Keratinocyte (primary cell): Measurements from ENCODE around the gene C2CD4A. TPM values are rescaled to one million over a fixed set of nuclear protein-coding genes. Genes with fewer than 3 reads are reported as not detected.

Experiments
- DNase-seq: peaks from one replicate; pipeline ENCODE4 v3.0.0-alpha.2; 2011; ENCODE audit warnings: low read depth, missing footprints, low spot score
- FAIRE-seq: peaks from 2 replicates; lab custom pipeline; 2011; peaks lifted over from hg19 to GRCh38; lab: Jason Lieb, UNC
- H2AFZ ChIP-seq: 2 replicates; pipeline ENCODE4 v1.6.0; 2012; ENCODE audit warnings: low read length, control low read depth, inconsistent platforms; ENCODE audit not compliant: control insufficient read depth
- H3K27ac ChIP-seq: 2 replicates; pipeline ENCODE4 v1.5.1; 2011; ENCODE audit warnings: low read length; ENCODE audit not compliant: control insufficient read depth, insufficient read depth
- H3K27me3 ChIP-seq: 3 replicates; pipeline ENCODE4 v1.6.0; 2011; ENCODE audit warnings: low read length; ENCODE audit not compliant: control insufficient read depth, insufficient read depth; ENCODE audit errors: extremely low read depth
- H3K36me3 ChIP-seq, 2 experiments: 2 replicates in 1 of 2; 3 replicates in 1 of 2; pipeline ENCODE4 v1.5.1; 2011; ENCODE audit warnings: low read length in 2 of 2, mild to moderate bottlenecking in 1 of 2; ENCODE audit not compliant: control insufficient read depth in 2 of 2, insufficient read depth in 2 of 2; ENCODE audit errors: extremely low read depth in 1 of 2
- H3K4me1 ChIP-seq: 3 replicates; pipeline ENCODE4 v1.5.1; 2011; ENCODE audit warnings: low read length; ENCODE audit not compliant: control insufficient read depth, insufficient read depth; ENCODE audit errors: extremely low read depth
- H3K4me2 ChIP-seq: 3 replicates; pipeline ENCODE4 v1.6.0; 2011; ENCODE audit warnings: low read depth, low read length; ENCODE audit not compliant: control insufficient read depth, insufficient read depth; ENCODE audit errors: extremely low read depth
- H3K4me3 ChIP-seq, 3 experiments: fragments of 200-600 bp in 1 of 3; sonication (generic) in 1 of 3; 2 replicates in 2 of 3; 3 replicates in 1 of 3; pipeline ENCODE4 v1.5.1; 2011 to 2016; ENCODE audit warnings: low read length in 3 of 3, mild to moderate bottlenecking in 3 of 3, control low read depth in 2 of 3, inconsistent platforms in 1 of 3, low read depth in 1 of 3, mixed read lengths in 1 of 3, mixed run types in 1 of 3, moderate library complexity in 1 of 3; ENCODE audit not compliant: control insufficient read depth in 2 of 3, insufficient read depth in 2 of 3; ENCODE audit errors: extremely low read depth in 1 of 3
- H3K79me2 ChIP-seq: 2 replicates; pipeline ENCODE4 v1.6.0; 2012; ENCODE audit warnings: low read length; ENCODE audit not compliant: control insufficient read depth, insufficient read depth
- H3K9ac ChIP-seq: 3 replicates; pipeline ENCODE4 v1.6.0; 2011; ENCODE audit warnings: low read length; ENCODE audit not compliant: control insufficient read depth, insufficient read depth; ENCODE audit errors: extremely low read depth
- H3K9me1 ChIP-seq: 3 replicates; pipeline ENCODE4 v1.6.0; 2011; ENCODE audit warnings: low read length; ENCODE audit not compliant: control insufficient read depth, insufficient read depth; ENCODE audit errors: extremely low read depth
- H3K9me3 ChIP-seq: 2 replicates; pipeline ENCODE4 v1.5.1; 2012; ENCODE audit warnings: low read depth, low read length; ENCODE audit not compliant: control insufficient read depth
- H4K20me1 ChIP-seq: 3 replicates; pipeline ENCODE4 v1.6.0; 2011; ENCODE audit warnings: low read length; ENCODE audit not compliant: control insufficient read depth, insufficient read depth; ENCODE audit errors: extremely low read depth
- EZH2 ChIP-seq: IDR thresholded peaks from one replicate; pipeline ENCODE4 v1.6.1; 2012; ENCODE audit warnings: inconsistent platforms, mild to moderate bottlenecking, low read length, moderate library complexity
- dilution Hi-C: fragments of 300-500 bp; cut with MboI; formaldehyde crosslinking; loops from one replicate; pipeline ENCODE4 v1.7.0; 2020; ENCODE audit warnings: low sequenced_read_pairs; ENCODE audit not compliant: extremely low pct_ligation_motif_present
- polyA plus RNA-seq, 5 experiments: library from polyadenylated mRNA; depleted of rRNA in 3 of 5; stranded (reverse) in 3 of 5; stranded (forward) in 1 of 5; unstranded in 1 of 5; fragments of >200 nt; gene quantifications; 1 replicate in 1 of 5; 2 replicates in 3 of 5; 3 replicates in 1 of 5; pipeline versions ENCODE4 v1.2.1 to v1.2.3, GENCODE V29; 2011 to 2012; ENCODE audit warnings: missing spikeins in 2 of 5, low read depth in 1 of 5, low replicate concordance in 1 of 5
- TF ChIP-seq, protein P1 (sequence below), 3 experiments: IDR thresholded peaks in 1 of 3; conservative IDR thresholded peaks in 1 of 3; optimal IDR thresholded peaks in 1 of 3; 2 replicates in 2 of 3; 3 replicates in 1 of 3; pipeline versions ENCODE3 to v1.5.1; 2011; ENCODE audit warnings: low read length in 3 of 3, mild to moderate bottlenecking in 3 of 3, moderate library complexity in 2 of 3, control low read depth in 1 of 3, inconsistent platforms in 1 of 3; ENCODE audit not compliant: insufficient read depth in 2 of 3; ENCODE audit errors: extremely low read depth in 1 of 3

C2CD4A gene
- polyA plus RNA-seq, 1 donor (not counting 4 experiments of a cell fraction or from before 2014, with no cell fraction given) = not detected

DNA sequence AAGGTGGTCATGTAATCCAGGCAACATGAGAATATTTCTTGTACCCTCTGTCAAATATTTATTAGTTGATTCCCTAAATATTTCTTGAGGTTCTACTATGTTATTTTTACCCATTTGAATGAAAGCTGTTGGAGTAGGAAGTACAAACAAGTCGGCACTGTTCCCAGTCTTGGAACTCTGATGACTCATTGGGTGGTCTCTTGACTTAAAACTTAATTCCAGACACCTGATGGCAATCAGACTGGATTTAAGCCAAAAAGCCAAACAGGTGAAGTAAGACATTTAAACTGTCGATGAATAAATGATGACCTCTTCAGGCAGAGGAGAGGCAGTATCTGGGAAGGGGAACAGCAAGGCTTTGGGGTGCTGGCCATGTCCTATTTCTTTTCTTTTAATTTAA lies 22.8 kb downstream of the C2CD4A start:
- Histone ChIP-seq H3K79me2 (no peaks in the 10 kb centered on the region), H3K4me1 (no peaks in the 10 kb centered on the region), H3K36me3 (no peaks in the 10 kb centered on the region), H4K20me1 (no peaks in the 10 kb centered on the region), H3K9me1 (no peaks in the 10 kb centered on the region), H3K27ac (no peak overlapping the region), H3K9me3 (no peaks in the 10 kb centered on the region), H3K4me2 (no peak overlapping the region), H3K4me3 (no peak overlapping the region), H3K27me3 (no peaks in the 10 kb centered on the region), H3K9ac (no peak overlapping the region), H2AFZ (no peak overlapping the region)
- TF ChIP-seq, protein P1, sequence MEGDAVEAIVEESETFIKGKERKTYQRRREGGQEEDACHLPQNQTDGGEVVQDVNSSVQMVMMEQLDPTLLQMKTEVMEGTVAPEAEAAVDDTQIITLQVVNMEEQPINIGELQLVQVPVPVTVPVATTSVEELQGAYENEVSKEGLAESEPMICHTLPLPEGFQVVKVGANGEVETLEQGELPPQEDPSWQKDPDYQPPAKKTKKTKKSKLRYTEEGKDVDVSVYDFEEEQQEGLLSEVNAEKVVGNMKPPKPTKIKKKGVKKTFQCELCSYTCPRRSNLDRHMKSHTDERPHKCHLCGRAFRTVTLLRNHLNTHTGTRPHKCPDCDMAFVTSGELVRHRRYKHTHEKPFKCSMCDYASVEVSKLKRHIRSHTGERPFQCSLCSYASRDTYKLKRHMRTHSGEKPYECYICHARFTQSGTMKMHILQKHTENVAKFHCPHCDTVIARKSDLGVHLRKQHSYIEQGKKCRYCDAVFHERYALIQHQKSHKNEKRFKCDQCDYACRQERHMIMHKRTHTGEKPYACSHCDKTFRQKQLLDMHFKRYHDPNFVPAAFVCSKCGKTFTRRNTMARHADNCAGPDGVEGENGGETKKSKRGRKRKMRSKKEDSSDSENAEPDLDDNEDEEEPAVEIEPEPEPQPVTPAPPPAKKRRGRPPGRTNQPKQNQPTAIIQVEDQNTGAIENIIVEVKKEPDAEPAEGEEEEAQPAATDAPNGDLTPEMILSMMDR (optimal IDR thresholded peaks at IDR 0.05 in 1 of 3, IDR thresholded peaks at IDR 0.05 in 1 of 3, conservative IDR thresholded peaks at IDR 0.05 in 1 of 3; ENCODE audit: extremely low read depth in 1 of 3, insufficient read depth in 2 of 3, low read length in 3 of 3) = no peak
- TF ChIP-seq EZH2 = no peak
- FAIRE-seq = no peak
- dilution Hi-C loops = no loop called here
- no peak for DNase-seq

DNA sequence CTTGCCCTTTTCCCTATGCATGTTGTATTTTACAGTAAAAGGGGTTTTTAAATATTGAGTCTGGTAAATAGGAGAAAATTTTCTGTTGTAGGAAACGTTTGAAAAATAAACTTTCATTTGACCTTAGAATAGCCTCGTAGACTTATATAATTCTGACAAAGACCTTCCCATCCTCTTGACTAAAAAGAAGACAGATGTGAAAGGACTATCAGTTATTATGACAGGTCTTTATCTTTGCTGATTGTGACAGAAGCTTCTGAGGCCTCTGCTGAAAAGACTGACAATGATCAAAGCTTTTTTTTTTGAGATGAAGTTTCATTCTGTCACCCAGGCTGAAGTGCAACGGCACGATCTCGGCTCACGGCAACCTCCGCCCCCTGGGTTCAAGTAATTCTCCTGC lies 24.2 kb downstream of the C2CD4A start:
- TF ChIP-seq EZH2 = no peak
- TF ChIP-seq, protein P1 (optimal IDR thresholded peaks at IDR 0.05 in 1 of 3, IDR thresholded peaks at IDR 0.05 in 1 of 3, conservative IDR thresholded peaks at IDR 0.05 in 1 of 3; ENCODE audit: extremely low read depth in 1 of 3, insufficient read depth in 2 of 3, low read length in 3 of 3) = no peak
- H3K27me3 ChIP-seq = no peaks in the 10 kb centered on the region
- H3K9me3 ChIP-seq = no peaks in the 10 kb centered on the region
- no peak overlapping the region for H2AFZ ChIP-seq
- DNase-seq (no peak), FAIRE-seq (no peak)
- no peaks in the 10 kb centered on the region for H3K36me3 ChIP-seq
- no peaks in the 10 kb centered on the region for H3K79me2 ChIP-seq
- no peak overlapping the region for H3K9ac ChIP-seq
- no peak overlapping the region for H3K27ac ChIP-seq
- H3K4me3 ChIP-seq = no peak overlapping the region
- no peaks in the 10 kb centered on the region for H4K20me1 ChIP-seq
- dilution Hi-C loops = no loop called here
- H3K4me1 ChIP-seq = no peaks in the 10 kb centered on the region
- H3K4me2 ChIP-seq = no peak overlapping the region
- no peaks in the 10 kb centered on the region for H3K9me1 ChIP-seq
